LoVo (cell line): ENCODE data around the gene DNAJB11.
"Not testable (repeated sequence)": the region's sequence is repeated elsewhere in the genome, so short reads cannot be mapped to it uniquely, and the experiment has no call there.

Experiments
- DNase-seq: peaks from one replicate; pipeline ENCODE4 v3.0.0-alpha.2; 2016; ENCODE audit warnings: low spot score

The DNAJB11 gene

DNA sequence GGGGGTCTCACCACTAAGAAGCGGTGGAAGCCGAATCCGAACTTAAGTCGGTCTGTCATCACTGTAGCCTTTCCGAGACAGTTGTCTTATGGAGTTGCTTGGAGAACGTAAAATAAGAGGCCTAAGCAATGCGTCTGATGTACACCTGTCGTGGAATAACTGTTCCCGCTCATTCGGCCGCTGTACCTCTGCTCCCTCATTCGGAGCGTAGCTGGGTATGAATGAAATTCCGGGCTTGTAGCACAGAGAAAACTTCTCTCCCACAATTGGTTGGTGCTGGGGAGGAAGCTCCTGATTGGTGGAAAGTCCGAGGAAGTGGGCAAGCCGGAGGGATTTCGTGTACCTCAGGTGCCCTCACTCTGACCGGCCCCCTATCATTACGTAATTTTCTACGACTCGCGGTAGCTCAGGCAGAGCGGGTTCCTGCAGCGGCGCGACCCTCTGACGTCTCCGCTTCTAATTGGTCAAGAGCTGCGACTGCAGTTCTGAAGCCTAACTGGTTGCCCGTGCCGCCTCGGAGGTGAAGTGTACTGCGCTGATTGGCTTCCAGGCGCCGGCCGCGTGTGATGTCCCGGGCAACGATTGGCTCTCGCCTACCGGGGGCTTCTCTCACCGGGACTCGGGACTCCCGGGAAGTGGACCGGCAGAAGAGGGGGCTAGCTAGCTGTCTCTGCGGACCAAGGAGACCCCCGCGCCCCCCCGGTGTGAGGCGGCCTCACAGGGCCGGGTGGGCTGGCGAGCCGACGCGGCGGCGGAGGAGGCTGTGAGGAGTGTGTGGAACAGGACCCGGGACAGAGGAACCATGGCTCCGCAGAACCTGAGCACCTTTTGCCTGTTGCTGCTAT lies at the start of gene DNAJB11:
DNAJB11 (plus strand) TSS at position 625 of the 845 bp plus-strand sequence; CDS start at position 803, 178 bp downstream.
- peak; percentile 99 for DNase-seq

DNA sequence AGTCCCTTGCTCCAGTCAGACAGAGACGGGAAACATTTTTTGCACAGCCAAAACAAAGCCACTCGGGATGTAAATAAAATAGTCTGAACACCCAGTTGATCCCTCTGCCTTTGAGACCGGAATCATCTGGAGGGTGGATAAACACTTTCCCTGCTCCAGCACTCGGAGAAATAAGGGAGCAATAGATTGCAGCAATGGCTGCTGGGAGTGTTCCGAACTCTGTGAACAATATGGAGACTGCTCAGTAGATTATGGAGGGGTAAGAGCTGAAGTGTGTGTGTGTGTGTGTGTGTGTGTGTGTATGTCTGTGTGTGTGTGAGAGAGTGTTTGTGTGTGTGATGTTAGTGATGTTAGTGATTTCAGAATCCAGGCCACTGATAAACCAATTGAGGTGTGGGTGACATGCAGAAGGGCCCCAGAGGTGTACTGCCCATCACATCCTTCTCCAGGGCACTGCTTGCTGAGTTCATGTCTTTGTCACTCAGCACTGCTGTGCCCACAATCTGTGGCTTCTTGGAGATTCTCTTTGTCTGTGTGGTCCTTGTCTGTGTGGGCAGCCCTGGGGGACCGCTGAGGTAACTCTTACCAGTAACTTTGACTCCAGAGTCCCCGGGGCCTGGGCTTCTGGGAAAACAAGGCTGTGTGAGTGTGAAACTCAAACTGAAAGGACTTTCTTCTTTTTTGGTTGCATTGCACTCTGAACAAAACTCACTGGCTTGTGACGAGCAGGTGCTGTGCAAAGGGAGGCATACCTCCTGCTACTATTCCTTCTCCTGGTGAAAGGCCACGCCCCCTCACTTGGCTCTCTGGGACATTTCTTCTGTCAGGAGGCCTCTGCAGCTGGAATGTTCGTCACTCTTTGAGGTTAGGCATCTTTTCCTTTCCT lies 49.3 kb upstream of the DNAJB11 start:
- no peak for DNase-seq

DNA sequence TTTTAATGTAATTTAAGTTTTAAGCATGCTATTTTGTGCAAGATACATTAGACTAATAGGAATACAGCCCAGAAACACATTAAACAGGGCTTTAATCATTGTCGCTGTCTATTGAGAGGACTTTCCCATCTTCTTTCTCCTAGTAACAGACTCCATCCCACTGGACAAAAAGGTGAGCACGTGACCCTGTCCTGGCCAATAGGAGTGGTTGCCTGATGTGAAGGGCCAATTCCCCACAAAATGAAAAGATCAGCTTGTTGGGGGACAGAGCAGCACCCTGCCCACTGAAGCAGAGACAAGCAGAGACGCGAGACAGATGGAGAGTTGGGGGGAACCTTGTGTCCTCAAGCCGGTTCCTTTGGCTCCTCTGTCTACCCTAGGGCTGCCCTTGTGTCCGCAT lies 47.5 kb upstream of the DNAJB11 start:
- DNase-seq: no peak

- no peak for DNase-seq
Measured at GRCh38 chr3:186523434-186523833, 47.1 kb upstream of the DNAJB11 start.

GRCh38 chr3:186524616-186525015 lies 45.9 kb upstream of the DNAJB11 start:
- no peak for DNase-seq

GRCh38 chr3:186525369-186526255 lies 44.9 kb upstream of the DNAJB11 start:
- DNase-seq: no peak

GRCh38 chr3:186526256-186526606 lies 44.3 kb upstream of the DNAJB11 start:
- DNase-seq: no peak

DNA sequence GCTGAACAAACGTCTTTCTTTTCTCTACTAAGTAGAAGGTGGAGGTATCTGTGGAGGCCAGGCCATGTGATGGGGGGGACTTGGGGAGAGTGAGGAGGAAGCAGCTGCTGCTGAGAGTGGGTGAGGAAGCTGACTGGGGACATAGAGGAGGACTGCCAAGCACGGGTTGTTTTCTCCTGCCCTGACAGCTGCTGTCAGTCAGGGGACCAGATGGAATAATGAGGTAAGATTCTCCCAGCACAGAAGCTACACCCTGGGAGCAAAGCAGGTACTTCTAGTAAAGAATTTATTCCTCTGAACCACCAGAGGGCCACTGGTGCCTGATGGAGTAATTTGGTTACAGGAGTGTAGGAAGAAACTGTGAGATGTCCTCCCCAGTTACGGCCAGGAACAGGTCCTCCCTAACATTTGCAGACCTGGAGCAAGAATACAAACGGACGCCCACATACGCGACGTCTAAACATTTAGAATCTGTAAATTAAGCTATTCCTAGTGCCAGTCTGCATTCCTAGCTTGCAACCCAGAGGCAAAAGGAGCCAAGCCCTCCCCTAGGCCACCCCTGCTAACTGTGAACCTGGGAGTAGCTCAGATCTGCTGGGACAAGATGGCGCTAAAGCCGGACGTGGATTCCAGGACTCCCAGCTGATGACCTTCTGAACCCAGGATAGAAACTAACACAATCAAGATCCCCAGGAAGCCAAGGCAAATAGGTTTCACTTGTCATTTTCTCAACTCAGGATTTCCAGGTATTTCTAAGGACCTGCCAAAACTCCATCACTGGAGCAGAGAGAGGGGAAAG lies 41.1 kb upstream of the DNAJB11 start:
- DNase-seq: no peak

GRCh38 chr3:186530415-186530814 lies 40.1 kb upstream of the DNAJB11 start:
- no peak for DNase-seq

DNA sequence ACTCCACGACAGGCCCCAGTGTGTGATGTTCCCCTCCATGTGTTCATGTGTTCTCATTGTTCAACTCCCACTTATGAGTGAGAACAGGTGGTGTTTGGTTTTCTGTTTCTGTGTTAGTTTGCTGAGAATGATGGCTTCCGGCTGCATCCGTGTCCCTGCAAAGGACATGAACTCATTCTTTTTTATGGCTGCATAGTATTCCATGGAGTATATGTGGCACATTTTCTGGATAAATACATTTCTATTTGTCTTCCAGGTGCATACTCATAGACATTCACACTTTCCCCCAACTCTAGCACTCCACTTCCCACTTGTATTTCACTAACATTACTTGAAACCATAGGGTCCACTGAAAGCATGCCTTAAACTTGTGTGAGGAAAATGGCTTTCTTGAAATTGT lies 38.8 kb upstream of the DNAJB11 start:
- DNase-seq: not testable (repeated sequence)

- DNase-seq: no peak
Measured at GRCh38 chr3:186532598-186533072, 37.9 kb upstream of the DNAJB11 start.

GRCh38 chr3:186534113-186534669 lies 36.3 kb upstream of the DNAJB11 start:
- no peak for DNase-seq

- no peak for DNase-seq
Measured at GRCh38 chr3:186536883-186537844, 33.4 kb upstream of the DNAJB11 start.

DNA sequence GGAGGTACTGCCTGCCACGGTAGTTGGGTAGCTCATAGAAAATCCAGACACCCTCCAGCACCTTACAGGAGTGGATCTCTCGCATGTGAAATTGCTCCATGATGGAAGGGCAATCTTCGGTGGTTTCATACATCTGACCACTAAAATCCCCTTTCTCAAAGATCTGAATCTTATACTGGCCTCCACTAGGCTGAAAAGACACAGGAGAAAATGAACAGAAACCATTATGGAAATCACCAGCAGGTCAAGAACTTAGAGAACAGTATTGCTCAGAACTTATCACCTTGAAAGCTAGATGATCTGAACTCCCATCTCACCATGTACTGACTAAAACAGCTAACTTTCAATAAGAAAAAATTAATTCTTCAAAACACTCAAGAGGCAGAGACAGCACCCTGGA lies 31.7 kb upstream of the DNAJB11 start:
- DNase-seq: no peak

- DNase-seq: peak; percentile 80
Measured at GRCh38 chr3:186540221-186540834, 30.2 kb upstream of the DNAJB11 start.

GRCh38 chr3:186540835-186541226 lies 29.7 kb upstream of the DNAJB11 start:
- no peak for DNase-seq

- DNase-seq: no peak
Measured at GRCh38 chr3:186544281-186544680, 26.2 kb upstream of the DNAJB11 start, which contains the start of gene CRYGS. Gene CRYGS (minus strand): TSS chr3:186544380. CDS start chr3:186544326, 54 bp downstream.

DNA sequence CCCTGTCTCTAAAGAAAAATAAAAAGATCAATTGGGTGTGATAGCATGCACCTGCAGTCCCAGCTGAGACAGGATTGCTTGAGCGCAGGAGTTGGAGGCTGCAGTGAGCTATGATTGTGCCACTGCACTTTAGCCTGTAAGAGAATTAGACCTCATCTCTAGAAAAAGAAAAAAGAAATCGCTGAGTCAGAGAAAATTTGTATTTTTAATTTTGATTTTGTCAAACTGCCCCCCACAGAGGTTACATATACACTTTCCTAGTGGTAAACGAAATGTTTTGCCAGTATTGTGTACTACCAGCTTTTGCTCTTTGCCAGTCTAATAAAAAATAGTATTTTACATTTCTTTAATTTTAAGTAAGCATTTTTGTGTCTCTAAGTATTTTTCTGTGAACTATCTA lies 21.0 kb upstream of the DNAJB11 start:
- no peak for DNase-seq

DNA sequence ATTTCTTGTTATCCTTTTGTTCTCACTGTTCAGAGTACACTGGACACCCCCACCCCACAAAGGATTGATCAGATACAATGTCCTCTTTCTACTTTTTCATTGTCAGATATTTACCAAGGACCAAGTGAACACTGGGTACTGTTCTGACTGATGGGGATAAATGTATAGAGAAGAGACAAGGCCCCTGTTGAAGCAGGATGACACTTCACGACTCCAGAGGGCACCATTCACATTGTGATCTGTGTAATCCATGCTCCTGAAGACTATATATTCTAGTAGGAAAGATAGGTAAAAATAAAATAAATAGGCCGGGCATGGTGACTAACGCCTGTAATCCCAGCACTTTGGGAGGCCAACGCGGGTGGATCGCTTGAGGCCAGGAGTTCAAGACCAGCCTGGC lies 19.1 kb upstream of the DNAJB11 start:
- no peak for DNase-seq
